Measurements from ENCODE around the gene DLGAP5.

Gene DLGAP5

DNA sequence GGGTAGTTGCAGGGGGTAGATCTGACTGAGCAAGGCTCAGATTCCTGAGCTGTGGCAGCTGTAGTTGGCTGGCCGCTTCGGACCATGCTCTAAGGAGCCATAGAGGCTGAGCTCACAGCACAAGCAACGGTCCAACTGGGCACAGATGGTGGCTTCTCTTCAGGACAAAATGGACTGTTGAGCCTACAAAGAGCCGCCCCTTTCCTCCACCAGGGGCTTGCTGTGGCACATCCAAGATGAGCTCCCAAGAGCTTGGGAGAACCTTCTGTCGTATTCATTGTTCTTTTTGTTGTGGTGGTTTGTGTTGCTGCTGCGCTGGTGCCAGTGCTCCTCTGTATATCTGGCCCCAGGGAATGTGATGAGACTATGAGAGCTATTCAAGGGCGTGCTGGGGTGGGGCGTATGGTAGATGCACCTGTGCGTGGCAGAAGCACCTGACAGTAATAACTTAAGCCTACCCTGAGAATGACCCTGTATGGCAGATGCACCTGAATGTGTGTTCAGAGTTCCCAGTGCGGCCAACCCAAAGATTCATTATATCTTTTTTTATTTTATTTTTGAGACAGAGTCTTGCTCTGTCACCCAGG is 80.2 kb downstream of the DLGAP5 start:
- DNase-seq (ENCODE audit: low read depth): no peak

GRCh38 chr14:55109836-55110235 is 81.5 kb downstream of the DLGAP5 start:
- no peak for DNase-seq (ENCODE audit: low read depth)

- no peak for DNase-seq (ENCODE audit: low read depth)
Measured at GRCh38 chr14:55107766-55108554, 83.4 kb downstream of the DLGAP5 start.

DNA sequence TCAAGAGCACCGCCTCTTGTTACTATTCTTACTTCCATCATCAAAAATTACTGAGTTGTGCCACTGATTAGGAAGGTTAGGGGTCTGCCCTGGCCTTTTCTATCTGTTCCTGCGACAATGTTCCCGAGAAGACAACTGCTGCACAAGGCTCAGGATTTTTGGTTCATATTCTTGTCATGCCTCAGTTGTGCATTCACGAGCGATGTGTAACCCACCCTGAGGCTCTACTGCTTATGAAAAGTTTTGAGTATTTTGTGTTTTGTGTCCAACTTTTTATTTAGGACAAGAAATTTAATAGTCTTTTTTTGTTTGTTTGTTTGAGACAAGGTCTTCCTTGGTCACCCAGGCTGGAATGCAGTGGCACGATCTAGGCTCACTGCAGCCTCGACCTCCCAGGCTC is 85.4 kb downstream of the DLGAP5 start:
- no peak for DNase-seq (ENCODE audit: low read depth)

DNA sequence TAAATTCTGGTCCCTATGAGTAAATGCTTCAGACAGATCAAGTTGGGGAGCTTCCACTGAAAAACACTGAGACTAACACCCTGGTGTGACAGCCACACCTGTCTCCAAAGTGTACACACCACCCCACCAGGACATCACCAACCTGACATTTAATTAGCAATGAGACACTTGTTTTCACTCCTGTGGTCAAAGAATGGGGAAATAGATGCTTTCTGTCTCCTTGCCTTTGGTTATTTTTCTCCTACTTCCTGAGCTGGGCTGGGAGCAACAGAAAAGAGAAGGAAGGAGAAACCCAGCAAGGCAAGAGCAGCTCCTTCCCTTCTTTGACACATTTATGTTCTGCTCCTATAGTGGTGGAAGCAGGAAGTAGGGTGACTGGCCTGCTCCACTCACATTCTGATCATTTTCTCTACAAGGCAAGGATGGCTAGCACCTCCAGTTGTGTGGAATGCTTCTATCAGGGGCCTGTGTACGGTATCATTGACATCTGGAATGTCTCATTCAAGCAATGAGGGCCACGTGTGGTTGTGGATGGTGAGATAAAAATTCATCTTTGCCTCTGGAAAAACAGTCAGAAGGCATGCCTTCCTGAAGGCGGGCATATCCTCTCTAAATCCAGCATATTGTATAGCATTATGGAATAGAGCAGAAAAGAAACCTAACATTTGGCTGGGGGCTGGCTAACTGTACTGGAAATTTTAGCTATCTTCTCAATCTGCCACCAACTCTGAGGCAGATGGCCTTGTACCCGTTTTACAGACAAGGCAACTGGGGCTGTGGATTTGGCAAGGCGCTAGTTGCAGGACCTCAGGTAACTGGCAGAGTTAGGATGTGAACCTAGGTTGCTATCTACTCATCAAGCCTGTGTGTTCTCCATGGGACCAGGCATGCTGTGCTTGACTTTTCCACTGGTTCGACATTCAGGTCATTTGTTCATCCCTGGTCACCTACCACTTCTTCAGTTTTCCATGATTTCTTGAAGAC is 87.1 kb downstream of the DLGAP5 start:
- no peak for DNase-seq (ENCODE audit: low read depth)

GRCh38 chr14:55103005-55103640 is 88.3 kb downstream of the DLGAP5 start:
- DNase-seq (ENCODE audit: low read depth): peak; percentile 91

- DNase-seq (ENCODE audit: low read depth): peak; percentile 93
Measured at GRCh38 chr14:55102141-55102621, 89.2 kb downstream of the DLGAP5 start.

DNA sequence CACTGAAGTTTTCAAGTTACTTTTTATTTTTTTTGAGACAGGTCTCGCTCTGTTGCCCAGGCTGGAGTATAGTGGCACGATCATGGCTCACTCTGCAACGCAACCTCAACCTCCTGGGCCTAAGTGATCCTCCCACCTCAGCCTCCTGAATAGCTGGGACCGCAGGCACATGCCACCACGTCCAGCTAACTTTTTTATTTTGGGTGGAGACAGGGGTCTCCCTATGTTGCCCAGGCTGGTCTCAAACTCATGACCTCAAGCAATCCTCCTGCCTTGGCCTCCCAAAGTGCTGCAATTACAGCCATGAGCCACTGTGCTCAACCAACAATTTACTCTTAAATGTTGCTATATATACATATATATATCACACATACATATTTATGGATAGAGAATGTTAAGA is 89.7 kb downstream of the DLGAP5 start:
- no peak for DNase-seq (ENCODE audit: low read depth)

GRCh38 chr14:55099756-55100155 is 91.6 kb downstream of the DLGAP5 start:
- DNase-seq (ENCODE audit: low read depth): no peak

DNA sequence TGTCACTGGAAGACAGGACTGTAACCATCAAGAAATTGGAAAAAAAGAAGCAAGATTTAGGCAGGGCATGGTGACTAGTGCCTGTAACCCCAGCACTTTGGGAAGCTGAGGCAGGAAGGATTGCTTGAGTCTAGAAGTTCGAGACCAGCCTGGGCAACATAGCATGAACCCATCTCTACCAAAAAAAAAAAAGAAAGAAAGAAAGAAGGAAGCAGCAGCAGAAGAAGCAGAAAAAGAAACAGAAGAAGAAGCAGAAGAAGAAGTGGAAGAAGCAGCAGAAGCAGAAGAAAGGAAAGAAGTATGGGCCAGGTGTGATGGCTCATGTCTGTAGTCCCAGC is 92.9 kb downstream of the DLGAP5 start:
- no peak for DNase-seq (ENCODE audit: low read depth)

Data from HS-5 (cell line).